Activated naive CD4-positive, alpha-beta T cell treated with Interleukin-2 at 50 U/mL for 16 hours (primary cell): ENCODE measurements around the gene FZD10.

Experiments used
- DNase-seq: peaks from one replicate; pipeline ENCODE4 v3.0.0-alpha.2; 2020

The FZD10 gene, protein sequence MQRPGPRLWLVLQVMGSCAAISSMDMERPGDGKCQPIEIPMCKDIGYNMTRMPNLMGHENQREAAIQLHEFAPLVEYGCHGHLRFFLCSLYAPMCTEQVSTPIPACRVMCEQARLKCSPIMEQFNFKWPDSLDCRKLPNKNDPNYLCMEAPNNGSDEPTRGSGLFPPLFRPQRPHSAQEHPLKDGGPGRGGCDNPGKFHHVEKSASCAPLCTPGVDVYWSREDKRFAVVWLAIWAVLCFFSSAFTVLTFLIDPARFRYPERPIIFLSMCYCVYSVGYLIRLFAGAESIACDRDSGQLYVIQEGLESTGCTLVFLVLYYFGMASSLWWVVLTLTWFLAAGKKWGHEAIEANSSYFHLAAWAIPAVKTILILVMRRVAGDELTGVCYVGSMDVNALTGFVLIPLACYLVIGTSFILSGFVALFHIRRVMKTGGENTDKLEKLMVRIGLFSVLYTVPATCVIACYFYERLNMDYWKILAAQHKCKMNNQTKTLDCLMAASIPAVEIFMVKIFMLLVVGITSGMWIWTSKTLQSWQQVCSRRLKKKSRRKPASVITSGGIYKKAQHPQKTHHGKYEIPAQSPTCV

DNA sequence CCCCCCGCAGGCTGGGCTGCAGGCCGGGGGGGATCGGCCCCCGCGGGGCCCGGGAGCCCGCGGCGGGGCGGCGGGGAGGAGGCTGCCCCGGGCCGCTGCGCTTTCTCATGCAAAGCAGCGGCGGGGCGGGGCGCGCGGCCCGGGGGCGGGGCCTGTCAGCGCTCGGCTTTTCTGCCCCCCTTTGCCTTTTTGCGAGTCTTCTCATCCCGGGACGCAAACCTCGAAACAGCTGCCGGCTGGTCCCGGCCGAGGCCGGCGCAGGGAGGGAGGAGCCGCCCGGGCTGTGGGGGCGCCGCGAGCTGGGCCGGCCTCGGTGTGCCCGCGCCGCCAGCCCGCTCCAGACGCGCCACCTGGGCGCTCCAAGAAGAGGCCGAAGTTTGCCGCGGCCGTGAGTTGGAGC is at the start of gene FZD10:
Gene FZD10 (plus strand): TSS at position 198 of the 400 bp plus-strand sequence. CDS start 479 bp downstream, outside the sequence.
- DNase-seq, result no peak

DNA sequence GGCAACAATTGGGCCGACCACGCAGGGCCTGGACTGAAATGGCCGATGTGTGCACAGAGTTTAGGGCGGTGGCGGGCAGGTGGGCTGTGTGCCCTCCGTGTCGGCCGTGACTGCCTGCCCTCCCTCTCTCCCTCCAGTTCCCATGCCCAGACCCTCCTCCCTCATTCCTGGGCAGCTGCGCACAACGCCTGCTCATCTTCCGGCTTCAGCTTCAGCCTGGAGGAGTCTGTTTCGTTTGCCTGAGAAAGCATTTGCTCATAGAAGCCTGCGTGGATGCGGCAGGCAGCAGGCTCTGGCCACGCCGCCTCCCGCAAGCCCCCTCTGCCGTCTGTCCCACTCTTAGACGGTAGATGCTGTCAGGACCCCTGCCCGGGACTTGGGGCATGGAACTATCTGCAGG is 47.3 kb upstream of the FZD10 start:
- DNase-seq, result no peak

DNA sequence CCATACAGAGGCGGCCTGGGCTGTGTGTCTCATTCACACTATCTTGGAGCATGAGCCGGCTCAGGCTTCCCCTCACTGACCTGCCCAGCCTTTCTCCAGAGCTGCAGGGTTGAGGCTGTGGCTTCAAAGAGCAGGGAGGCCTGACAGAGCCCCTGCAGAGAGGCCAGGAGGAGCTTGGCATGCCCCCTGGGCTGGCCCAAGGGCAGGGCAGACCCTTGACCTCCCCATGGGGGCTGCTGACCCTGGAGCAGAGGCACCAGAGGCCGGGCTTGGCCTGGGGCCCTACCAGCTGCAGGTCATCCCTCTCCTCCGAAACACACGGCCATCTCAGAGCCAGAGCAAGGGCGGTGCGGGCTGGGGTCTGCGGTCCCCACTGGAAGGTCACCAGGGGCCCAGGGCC is 46.6 kb upstream of the FZD10 start:
- DNase-seq, result no peak

DNA sequence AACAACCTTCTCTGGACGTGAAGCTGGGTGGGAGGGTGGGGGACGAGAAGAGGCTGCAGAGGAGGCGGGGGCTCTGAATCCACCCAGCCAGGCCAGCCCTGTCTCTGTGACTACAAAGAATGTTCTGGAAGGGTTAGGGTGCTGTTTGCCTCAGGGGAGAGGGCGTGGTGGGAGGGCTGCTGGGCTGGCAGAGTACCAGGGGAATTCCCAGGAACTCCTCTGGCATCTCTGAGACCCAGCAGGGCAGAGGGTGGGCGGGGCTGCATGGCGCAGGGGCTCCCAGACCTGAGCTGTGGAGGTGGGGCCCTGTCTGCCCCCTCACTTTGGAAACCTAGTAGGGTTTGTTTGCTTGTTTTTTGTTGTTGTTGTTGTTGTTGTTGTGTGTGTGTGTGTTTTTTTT is 45.5 kb upstream of the FZD10 start:
- no peak for DNase-seq

DNA sequence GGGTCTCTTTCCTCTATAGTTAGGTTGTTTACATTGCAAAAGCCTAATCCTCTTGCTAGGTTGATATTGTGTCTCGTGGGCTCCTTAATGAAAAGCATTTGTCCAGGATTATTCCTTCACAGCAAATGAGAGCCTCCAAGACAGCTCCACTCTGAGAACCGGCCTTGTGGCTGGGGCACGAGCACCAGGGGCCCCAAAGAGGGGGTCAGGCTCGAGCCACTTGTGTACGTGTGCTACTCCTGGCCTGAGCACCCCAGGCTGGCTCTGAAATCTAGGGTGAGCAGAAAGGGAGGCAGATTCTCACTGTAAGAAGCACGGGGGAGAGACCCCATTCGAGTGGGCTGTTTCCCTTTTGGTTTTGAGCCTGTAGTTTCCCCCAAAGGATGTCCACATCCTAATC is 45.0 kb upstream of the FZD10 start:
- no peak for DNase-seq

DNA sequence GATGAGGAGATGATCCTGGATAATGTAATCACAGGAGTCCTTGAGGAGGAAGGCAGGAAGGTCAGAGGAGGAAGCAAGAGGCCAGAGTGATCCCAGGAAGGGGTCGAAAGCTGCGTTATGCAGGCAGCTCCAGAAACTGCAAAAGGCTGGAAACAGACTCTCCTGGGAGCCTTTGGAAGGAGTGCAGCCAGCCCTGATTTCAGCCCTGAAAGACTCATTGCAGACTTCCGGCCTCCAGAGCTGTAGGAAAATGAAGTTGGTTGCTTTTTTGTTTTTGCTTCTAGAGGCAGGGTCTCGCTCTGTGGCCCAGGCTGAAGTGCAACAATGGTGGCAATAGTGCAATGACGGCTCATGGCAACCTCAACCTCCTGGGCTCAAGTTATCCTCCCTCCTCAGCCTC is 44.6 kb upstream of the FZD10 start:
- DNase-seq, result no peak

DNA sequence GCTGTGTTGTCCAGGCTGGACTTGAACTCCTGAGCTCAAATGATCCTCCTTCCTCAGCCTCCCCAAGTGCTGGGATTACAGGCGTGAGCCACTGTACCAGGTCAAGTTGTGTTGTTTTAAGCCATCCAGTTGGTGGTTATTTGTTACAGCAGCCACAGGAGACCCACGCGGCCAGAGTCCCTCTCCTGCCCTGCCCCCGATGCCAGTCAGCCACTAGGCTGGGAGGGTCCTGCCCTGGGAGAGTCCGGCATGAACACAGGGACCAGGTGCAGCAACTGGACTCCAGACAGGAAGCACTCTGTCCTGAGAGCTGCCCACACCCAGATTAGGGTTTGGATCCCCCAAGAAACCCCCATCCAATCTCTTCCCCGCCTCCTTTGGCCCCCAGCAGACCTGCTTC is 44.1 kb upstream of the FZD10 start:
- DNase-seq, result no peak

DNA sequence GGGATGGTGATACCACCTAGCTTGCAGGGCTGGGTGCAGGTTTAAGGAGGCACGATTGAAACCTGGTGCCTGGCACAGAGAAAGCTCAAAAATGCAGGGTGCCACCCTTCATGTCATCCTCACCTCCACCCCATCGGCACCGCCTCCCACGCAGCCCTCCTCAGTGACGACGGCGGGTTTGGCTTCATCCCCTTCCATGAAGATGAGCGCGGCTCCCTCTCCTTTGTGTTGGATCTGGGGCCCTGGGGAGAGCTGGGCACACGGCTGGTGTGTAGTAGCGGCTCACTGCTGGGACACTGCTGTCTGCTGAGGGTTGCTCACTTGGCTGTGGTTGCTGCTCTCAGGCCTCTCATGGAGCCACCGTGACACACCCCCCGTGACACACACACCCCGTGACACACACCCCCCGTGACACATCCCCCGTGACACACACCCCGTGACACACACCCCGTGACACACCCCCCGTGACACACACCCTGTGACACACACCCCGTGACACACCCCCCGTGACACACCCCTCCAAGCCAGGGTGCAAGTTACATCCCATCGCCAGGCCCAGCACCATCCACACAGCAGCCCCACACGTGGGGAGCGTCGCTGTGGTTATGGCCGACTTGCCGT is 42.9 kb upstream of the FZD10 start:
- no peak for DNase-seq

DNA sequence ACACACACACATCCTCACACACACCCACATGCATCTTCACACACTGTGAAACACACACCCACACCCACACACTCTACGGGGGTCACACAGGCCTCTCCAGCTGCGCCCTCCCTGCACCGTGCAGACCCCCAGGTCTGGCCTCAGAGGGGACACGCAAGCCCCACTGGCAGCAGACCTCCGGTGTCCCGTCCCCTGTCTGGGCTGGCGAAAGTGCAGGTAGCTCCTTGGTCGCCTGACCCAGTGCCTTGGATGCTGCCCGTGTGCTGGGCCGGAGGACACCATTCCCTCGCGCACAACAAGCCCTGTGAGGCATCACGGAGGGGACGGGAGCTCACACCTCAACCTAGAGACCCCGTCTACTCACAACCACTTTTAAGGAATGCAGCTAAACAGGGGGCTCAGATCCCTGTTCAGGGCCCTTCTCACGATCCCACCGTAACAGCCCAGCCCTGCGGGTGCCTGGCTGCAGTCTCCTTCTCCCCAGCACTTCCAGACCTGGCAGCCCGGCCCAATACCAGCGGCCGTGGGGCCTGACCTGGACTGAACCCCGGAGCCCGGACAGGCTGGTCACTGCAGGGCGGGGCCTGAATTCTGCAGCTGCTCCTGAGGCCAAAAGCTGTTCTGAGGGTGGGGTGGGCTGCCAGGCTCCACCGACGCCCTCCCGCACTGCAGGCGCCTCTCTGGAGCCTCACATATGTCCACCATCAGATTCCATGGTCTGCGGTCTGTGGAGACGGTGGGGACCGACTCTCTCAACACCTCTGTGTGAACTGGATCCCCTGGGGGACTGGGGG is 42.1 kb upstream of the FZD10 start:
- DNase-seq, result no peak

DNA sequence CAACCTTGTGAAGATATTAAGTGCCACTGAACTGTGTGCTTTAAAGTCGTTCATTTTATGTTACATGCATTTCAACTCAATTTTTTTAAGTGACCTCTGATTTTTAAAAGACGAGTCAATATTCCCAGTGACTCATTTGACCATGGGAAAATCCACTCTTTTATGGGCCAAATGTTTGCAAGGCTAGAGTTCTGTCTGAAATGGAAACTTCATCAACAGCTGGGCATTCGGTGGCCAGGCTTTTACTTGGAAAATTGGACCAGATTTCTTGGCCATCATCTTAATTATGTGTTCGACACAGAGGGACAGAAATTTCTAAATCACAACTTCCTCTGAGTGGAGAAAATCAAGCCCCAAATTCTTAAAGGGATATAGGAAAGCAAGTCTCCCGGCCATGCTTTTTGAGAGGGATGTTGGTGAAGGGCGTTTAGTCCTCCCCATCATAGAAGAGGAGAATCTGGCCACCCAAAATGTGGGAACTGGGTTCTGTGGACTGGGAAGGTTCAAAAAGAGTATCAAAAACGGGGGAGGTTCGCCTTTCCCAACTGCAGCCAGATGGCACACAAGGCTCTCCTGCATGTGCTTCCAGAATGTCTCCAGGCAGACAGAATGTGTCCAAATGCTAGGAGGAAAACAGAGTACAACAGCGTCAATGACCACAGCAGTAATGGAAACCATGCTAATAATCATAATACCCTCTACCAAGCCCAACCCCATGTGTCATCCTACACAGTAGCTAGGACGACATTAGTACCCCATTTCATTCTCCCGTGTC is 40.9 kb upstream of the FZD10 start:
- no peak for DNase-seq

DNA sequence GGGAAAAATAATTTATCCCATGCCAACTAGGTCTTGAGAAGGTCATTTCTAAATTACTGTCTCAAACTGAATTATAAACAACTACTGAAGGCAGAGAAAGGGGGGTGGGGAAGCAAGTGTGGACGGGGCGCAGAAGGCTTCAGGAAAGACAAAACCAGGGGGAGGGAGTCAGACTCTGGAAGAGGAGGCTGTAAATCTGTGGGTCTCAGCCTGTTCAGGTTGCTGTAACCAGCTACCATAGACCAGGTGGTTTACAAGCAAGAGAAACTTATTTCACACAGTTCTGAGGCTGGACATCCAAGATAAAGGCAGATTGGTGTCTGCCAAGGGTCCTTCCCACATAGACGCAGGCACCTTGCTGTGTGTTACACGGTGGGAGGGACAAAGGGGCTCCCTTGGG is 39.9 kb upstream of the FZD10 start:
- no peak for DNase-seq

DNA sequence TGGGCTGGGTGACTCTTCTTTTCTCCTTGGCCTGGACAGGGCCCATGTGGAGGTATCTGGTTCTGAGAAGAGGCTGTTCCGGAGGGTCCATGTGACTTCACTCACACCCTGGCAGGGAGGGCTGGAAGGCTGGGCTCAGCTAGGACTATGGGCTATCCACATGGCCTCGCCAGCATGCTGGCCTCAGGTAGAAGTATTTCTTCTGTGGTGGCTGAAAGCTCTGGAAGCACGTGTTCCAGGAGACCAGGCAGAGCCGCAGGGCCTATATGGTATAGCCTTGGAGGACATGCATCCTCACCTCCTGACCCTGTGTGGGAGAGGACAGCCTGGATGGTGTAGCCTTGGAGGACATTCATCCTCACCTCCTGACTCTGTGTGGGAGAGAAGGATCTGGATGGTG is 38.2 kb upstream of the FZD10 start:
- no peak for DNase-seq

DNA sequence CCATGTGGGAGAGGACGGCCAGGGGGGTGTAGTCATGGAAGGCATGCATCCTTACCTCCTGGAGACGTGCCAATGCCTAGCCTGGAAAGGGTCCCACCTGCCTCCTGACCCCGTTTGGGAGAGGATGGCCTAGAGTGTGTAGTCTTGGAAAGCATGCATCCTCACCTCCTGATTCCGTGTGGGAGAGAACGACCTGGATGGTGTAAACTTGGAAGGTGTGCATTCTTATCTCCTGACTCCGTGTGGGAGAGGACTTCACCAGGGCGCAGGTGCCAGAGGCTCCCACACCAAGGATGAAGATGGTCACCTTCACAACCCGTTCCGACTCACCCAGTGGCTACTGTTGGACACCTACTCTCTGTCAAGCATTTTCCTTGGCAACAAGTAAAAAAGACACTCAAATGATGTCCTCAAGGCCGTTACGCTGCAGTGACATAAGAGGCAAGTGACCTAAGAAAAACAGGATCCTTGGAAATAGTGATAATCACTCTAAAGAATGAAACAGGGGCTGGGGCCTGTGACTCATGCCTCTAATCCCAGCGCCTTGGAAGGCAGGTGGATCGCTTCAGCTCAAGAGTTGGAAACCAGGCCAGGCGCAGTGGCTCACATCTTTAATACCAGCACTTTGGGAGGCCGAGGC is 37.5 kb upstream of the FZD10 start:
- DNase-seq, result no peak

DNA sequence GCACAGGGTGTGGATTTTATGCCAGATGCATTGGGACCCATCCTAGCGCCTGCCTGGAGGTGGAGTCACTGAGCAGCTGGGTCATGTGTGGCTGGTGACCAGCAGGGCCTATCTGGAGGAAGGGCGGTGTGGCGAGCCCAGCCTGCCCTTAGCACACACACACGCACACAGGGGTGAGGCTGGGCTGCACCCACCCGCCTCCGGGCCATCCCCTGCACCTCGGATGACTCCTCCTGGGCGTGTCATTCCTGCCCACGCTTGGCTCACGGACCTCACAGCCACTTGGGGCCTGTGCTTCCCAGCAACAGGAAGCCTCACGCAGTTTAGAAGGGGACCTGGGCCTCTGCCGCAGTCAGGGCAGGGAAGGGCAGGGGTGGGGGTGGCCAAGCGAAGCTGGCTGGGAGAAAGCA is 36.2 kb upstream of the FZD10 start:
- no peak for DNase-seq

DNA sequence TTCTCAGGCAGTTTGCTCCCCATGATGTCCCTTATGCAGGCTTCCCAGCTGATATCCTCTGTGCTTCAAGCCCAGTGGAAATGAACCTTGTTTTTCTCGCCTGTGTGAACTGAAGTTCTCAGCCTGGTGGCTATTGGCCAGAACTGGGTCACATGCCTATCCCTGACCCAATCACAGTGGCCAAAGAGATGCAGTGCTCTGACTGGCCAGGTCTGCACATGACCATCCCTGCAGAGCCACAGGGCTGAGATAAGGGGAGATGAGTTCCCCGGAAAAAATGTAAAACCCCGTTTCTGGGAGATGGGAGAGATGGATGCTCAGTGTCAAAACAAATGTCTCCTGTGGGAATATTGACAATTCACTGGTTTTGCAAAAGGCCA is 34.7 kb upstream of the FZD10 start:
- DNase-seq, result no peak

DNA sequence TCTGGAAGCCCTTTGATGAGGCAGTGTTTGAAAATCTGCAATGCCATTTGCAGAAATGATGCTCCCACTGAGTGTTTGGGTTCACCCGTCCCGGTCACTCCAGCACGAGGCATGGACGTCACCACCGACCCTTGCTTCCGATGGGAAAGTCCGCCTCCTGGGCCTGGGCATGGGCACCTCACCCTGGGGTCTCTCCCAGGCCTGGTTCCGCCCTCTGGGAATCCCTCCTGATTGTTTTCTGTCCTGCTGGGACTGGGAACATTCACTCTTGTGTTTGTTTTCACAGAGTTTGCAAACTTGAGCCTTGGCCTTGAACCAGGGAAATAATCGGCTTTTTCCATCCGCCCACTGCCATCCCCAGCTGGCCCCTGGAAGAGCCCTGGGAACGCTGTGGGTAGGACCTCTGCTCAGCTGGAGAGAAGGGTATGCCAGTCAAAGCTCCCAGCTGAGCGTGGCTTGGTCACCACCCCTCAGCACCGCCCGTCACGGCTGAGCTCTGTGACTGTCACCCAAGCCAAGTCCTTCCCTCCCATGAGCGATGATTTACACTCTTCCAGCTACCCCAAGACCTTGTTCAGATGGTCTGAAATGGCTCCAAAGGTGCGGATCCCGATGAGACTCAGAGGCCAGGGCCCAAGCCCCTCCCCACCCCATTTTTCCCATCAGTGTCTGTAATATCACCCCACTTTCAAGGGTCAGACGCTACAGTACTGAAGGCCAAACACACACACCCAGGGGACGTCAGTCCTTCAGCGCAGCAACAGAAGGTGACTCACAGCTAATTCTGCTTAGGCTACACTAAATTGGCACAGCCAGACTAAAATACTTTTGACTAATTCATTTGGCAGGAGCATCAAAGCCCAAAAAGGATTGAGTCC is 34.1 kb upstream of the FZD10 start:
- DNase-seq, result no peak

DNA sequence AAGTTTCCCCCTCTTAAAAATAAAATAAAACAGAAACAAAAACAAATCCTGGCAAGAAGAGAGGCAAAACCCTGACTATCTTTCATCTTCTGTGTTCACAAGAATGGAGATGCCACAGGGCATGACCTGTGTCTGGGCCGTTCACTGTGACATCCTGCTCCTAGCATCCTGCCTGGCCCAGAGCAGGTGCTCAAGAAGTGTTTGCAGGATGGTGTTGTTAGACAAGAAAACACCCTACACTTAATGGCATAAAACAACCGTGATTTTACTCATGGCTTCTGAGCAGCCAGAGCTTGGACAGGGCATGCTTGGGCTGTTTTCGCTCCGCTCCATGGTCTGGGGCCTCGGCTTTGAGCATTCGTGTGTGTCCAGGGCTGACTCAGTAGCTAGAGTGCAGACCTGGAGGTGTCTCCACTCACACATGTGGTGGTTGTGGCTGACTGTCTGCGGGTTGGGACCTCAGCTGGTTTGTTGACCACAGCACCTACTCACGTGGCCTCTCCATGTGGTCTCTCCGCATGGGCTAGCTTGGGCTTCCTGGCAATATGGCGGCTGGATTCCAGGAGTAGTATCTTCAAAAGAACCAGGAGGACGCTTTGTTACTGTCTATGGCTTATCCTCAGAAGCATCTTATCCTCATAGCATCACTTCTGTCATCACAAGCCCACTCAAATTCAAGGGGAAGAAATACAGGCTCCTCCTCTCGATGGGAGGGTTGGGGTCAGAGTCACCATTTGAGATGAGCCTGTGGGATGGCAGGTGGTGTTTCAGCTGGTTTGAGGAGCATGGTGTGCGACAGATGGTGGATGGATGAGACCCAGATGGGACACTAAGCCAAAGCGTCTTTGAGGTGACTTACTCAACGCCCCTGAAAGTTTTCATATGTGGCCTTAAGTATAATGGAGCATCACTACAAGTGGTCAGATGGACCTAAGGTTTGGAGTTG is 33.2 kb upstream of the FZD10 start:
- DNase-seq, result no peak

DNA sequence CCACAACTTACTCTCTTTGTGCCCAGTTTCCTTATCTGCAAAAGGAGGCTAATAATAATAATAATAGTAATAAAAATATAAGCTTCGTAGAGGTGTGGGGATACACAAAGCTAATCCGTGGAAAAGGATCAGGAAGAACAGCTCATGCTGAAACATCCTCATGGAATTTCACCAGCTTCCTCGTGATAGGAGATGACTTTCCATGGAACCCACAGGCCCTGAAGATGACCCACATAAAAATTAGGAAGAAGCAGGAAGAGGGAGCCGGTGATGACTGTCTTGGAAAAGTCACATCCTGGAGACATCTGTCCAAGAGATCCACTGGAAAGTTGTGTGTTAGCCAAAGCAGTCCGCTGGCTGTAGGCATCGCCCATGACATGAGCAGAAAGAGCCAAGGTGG is 31.9 kb upstream of the FZD10 start:
- DNase-seq, result no peak

DNA sequence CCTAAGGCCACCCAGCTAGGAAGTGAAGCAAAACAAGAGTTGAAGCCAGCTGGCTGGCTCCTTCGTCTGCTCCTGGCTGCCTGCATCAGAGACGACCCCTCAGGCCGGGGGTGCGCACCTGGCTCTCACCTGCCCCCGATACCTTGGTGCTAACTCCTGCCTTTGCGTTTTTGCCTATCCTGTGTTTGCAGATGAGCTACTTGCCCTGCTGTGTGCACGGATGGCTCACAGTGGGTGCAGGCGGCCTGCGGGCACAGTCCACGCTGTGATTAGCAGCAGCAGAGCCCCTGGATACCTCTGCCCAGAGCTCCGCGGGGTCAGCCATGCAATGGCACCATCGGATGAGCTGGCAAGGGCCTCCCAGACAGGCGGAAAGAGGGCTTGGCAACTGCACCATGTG is 31.2 kb upstream of the FZD10 start:
- no peak for DNase-seq

DNA sequence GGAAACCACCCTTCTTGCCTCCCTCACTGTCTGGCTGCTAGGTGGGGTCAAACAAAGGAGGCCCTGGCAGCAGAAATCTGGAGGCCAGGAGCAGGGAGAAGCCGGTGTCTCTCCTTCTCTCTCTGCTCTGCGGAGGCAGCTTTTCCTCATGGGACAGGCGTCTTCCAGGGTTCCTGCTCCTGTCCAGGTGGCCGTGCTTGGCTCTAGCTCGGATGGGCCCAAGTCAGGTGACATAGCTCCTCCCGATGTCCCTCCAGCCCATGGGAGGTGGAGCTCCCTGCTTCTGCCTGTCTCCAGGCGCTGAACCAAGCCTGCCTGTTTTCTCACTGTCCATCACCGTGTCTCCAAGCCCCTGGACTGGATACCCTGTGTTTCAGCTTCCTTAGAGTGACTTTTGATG is 30.5 kb upstream of the FZD10 start:
- DNase-seq, result no peak
